Choroid plexus epithelial cell (primary cell): Measurements from ENCODE around the gene CRYBA4.

Experiments used
- DNase-seq: peaks from one replicate; pipeline ENCODE4 v3.0.0-alpha.2; 2010; ENCODE audit warnings: low read depth
- H3K4me3 ChIP-seq: 2 replicates; pipeline ENCODE4 v1.5.1; 2011; ENCODE audit warnings: low read depth, mild to moderate bottlenecking, control low read depth, low read length, moderate library complexity
- TF ChIP-seq, protein P1 (sequence below): conservative IDR thresholded peaks from 2 replicates; pipeline ENCODE4 v1.5.1; 2011; ENCODE audit warnings: low read depth, mild to moderate bottlenecking, control low read depth, inconsistent platforms, low read length, moderate library complexity

CRYBA4 gene

DNA sequence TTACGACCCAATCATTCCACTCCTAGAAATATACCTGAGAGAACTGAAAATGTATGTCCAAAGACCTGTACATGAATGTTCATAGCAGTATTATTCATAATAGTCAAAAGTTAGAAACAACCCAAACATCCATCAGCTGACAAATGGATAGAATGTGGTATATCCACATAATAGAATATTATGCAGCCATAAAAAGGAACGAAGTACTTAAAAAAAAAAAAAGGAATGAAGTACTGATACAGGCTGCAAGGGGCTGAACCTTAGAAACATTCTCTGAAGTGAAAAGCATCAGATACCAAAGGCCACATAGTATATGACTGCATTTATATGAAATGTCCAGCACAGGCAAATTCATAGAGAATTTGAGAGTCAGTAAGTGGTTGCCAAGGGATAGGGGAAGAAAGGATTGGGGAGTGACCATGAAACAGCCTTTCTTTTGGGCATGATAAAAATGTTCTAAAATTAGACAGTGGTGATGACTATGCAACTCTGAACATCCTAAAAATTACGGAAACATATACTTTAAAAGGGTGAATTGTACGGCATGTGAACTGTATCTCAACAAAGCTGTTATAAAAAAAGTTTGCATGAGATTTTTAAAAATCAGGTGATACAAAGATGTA, 33.7 kb upstream of the CRYBA4 start:
- H3K4me3 ChIP-seq: no peak overlapping the region
- no peak for DNase-seq
- TF ChIP-seq, protein P1, sequence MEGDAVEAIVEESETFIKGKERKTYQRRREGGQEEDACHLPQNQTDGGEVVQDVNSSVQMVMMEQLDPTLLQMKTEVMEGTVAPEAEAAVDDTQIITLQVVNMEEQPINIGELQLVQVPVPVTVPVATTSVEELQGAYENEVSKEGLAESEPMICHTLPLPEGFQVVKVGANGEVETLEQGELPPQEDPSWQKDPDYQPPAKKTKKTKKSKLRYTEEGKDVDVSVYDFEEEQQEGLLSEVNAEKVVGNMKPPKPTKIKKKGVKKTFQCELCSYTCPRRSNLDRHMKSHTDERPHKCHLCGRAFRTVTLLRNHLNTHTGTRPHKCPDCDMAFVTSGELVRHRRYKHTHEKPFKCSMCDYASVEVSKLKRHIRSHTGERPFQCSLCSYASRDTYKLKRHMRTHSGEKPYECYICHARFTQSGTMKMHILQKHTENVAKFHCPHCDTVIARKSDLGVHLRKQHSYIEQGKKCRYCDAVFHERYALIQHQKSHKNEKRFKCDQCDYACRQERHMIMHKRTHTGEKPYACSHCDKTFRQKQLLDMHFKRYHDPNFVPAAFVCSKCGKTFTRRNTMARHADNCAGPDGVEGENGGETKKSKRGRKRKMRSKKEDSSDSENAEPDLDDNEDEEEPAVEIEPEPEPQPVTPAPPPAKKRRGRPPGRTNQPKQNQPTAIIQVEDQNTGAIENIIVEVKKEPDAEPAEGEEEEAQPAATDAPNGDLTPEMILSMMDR: no peak

GRCh38 chr22:26588729-26589366, 32.9 kb upstream of the CRYBA4 start:
- TF ChIP-seq, protein P1: no peak
- H3K4me3 ChIP-seq: peak overlapping the region; percentile 70
- no peak for DNase-seq

- no peak for DNase-seq
- TF ChIP-seq, protein P1: no peak
- peak overlapping the region; percentile 70 for H3K4me3 ChIP-seq
Measured at GRCh38 chr22:26589367-26589844, 32.4 kb upstream of the CRYBA4 start.

GRCh38 chr22:26589845-26590736, 31.7 kb upstream of the CRYBA4 start, which contains the start of gene TPST2:
TPST2 (minus strand) TSS chr22:26590132; CDS start chr22:26541630, 48,502 bp downstream.
- H3K4me3 ChIP-seq: peak within 1 kb of the TSS; percentile 70
- TF ChIP-seq, protein P1: peak; percentile 6
- peak; percentile 76 for DNase-seq

- H3K4me3 ChIP-seq: no peak overlapping the region
- DNase-seq: no peak
- TF ChIP-seq, protein P1: no peak
Measured at GRCh38 chr22:26592421-26592891, 29.3 kb upstream of the CRYBA4 start.

- H3K4me3 ChIP-seq: no peak overlapping the region
- no peak for DNase-seq
- TF ChIP-seq, protein P1: no peak
Measured at GRCh38 chr22:26593763-26594162, 28.0 kb upstream of the CRYBA4 start.
